B cell (primary cell): ENCODE data around the gene KIAA0825. TPM values are rescaled to one million over a fixed set of nuclear protein-coding genes. Genes with fewer than 3 reads are reported as not detected.

Source experiments
- ATAC-seq: fragments of 200-7000 bp; cut with Tn5 transposase; one replicate; pipeline ENCODE4 v1.10.0; 2021; ENCODE audit warnings: low read depth, mild to moderate bottlenecking, moderate number of reproducible peaks, moderate library complexity
- CTCF ChIA-PET: fragments of 350-600 bp; sonication (Branson Sonifier 250); formaldehyde crosslinking; loops from one replicate; lab custom pipeline; 2021; ENCODE audit warnings: antibody characterized with exemption, inconsistent platforms; lab: Charles Lee
- POLR2A ChIA-PET: fragments of 350-600 bp; sonication (Branson Sonifier 250); formaldehyde crosslinking; loops from one replicate; lab custom pipeline; 2021; ENCODE audit warnings: antibody characterized with exemption; lab: Charles Lee
- DNase-seq: peaks from one replicate; pipeline ENCODE4 v3.0.0; 2013
- H2AFZ ChIP-seq: 2 replicates; pipeline ENCODE4 v1.6.1; 2012; ENCODE audit warnings: mild to moderate bottlenecking, low read depth, low read length; ENCODE audit not compliant: insufficient read depth, poor library complexity, severe bottlenecking
- H3K27ac ChIP-seq, 2 donors: 1 replicate in 1 of 2; 2 replicates in 1 of 2; pipeline ENCODE4 v1.5.1; 2012 to 2013; ENCODE audit warnings: low read length in 2 of 2, mild to moderate bottlenecking in 2 of 2, moderate library complexity in 1 of 2
- H3K27me3 ChIP-seq, 4 experiments: fragments of 200-600 bp in 1 of 4; sonication (generic) in 1 of 4; replicated peaks in 1 of 4; 1 replicate in 2 of 4; 2 replicates in 2 of 4; pipeline versions ENCODE4 v1.6.1 to v1.7.0; 2013 to 2016; ENCODE audit warnings: low read length in 3 of 4, mild to moderate bottlenecking in 2 of 4, mixed read lengths in 1 of 4, moderate library complexity in 1 of 4; ENCODE audit not compliant: insufficient read depth in 4 of 4, control insufficient read depth in 3 of 4; ENCODE audit errors: control extremely low read depth in 1 of 4
- H3K36me3 ChIP-seq, 2 experiments: replicated peaks in 1 of 2; 1 replicate in 1 of 2; 2 replicates in 1 of 2; pipeline versions ENCODE4 v1.6.1 to v1.7.1; 2013; ENCODE audit warnings: low read length in 1 of 2; ENCODE audit not compliant: insufficient read depth in 2 of 2, control insufficient read depth in 1 of 2; ENCODE audit errors: control extremely low read depth in 1 of 2, extremely low read depth in 1 of 2
- H3K4me1 ChIP-seq, 2 donors: fragments of 200-600 bp in 1 of 2; sonication (generic) in 1 of 2; 1 replicate in 1 of 2; 2 replicates in 1 of 2; pipeline versions ENCODE4 v1.5.1 to v1.6.1; 2013 to 2017; ENCODE audit warnings: low read length in 2 of 2; ENCODE audit not compliant: control insufficient read depth in 2 of 2, insufficient read depth in 2 of 2
- H3K4me2 ChIP-seq: replicated peaks from 2 replicates; pipeline ENCODE3; 2012; ENCODE audit warnings: mild to moderate bottlenecking, low read depth, low read length; ENCODE audit not compliant: poor library complexity, severe bottlenecking
- H3K4me3 ChIP-seq, 5 experiments: fragments of 200-600 bp in 1 of 5; sonication (generic) in 1 of 5; 1 replicate in 3 of 5; 2 replicates in 2 of 5; pipeline versions ENCODE4 v1.5.1 to v1.7.0; 2011 to 2016; ENCODE audit warnings: low read length in 4 of 5, mild to moderate bottlenecking in 4 of 5, low read depth in 2 of 5, control low read depth in 1 of 5, moderate library complexity in 1 of 5; ENCODE audit not compliant: insufficient read depth in 1 of 5; ENCODE audit errors: control extremely low read depth in 1 of 5, extremely low read depth in 1 of 5
- H3K79me2 ChIP-seq: fragments of 200-600 bp; sonication (generic); one replicate; pipeline ENCODE4 v1.6.0; 2016; ENCODE audit warnings: low read length; ENCODE audit not compliant: control insufficient read depth, insufficient read depth
- H3K9ac ChIP-seq: fragments of 200-600 bp; sonication (generic); 2 replicates; pipeline ENCODE4 v1.6.1; 2017; ENCODE audit warnings: mild to moderate bottlenecking, low read length, moderate library complexity
- H3K9me3 ChIP-seq, 3 donors: one replicate each; pipeline versions ENCODE4 v1.6.1 to v1.7.1; 2013; ENCODE audit warnings: low read length in 2 of 3; ENCODE audit not compliant: control insufficient read depth in 2 of 3, insufficient read depth in 1 of 3; ENCODE audit errors: control extremely low read depth in 1 of 3
- H4K20me1 ChIP-seq: 2 replicates; pipeline ENCODE4 v1.6.0; 2012; ENCODE audit warnings: mild to moderate bottlenecking, low read length; ENCODE audit not compliant: insufficient read depth, control insufficient read depth, poor library complexity, severe bottlenecking
- H3K27ac Mint-ChIP-seq: one replicate; pipeline ENCODE4 v1.8.0; 2021; ENCODE audit warnings: mixed read lengths
- H3K27me3 Mint-ChIP-seq: one replicate; pipeline ENCODE4 v1.8.0; 2021; ENCODE audit warnings: mixed read lengths
- H3K4me1 Mint-ChIP-seq: one replicate; pipeline ENCODE4 v1.8.0; 2021; ENCODE audit warnings: mixed read lengths
- H3K4me3 Mint-ChIP-seq: one replicate; pipeline ENCODE4 v1.8.0; 2021; ENCODE audit warnings: mixed read lengths
- H3K9me3 Mint-ChIP-seq: one replicate; pipeline ENCODE4 v1.8.0; 2022; ENCODE audit warnings: mixed read lengths; ENCODE audit not compliant: insufficient read depth
- EZH2 ChIP-seq: IDR thresholded peaks from 2 replicates; pipeline ENCODE4 v1.6.1; 2012; ENCODE audit warnings: borderline replicate concordance, low read depth, mild to moderate bottlenecking, moderate library complexity, low read length; ENCODE audit not compliant: insufficient read depth, poor library complexity, severe bottlenecking
- WGBS: methylation state at CpG from one replicate; pipeline ENCODE4 v1.1.5; 2013; ENCODE audit warnings: missing lambda C conversion rate; ENCODE audit not compliant: insufficient coverage; 5-methylcytosine and 5-hydroxymethylcytosine counted together
- intact Hi-C: fragments of 100-400 bp; cut with micrococcal nuclease; formaldehyde crosslinking; loops from one replicate; pipeline ENCODE4 v1.10.0; 2022
- polyA plus RNA-seq: library from polyadenylated mRNA; depleted of rRNA; stranded (reverse); fragments of >200 nt; gene quantifications from 2 replicates; pipeline ENCODE4 v1.2.3, GENCODE V29; 2012
- total RNA-seq, 2 donors: library from RNA; stranded (reverse); fragments of 120-200 nt in 1 of 2; gene quantifications; 1 replicate in 1 of 2; 2 replicates in 1 of 2; pipeline versions ENCODE4 v1.2.3 to v1.2.4, GENCODE V29; 2013 to 2022
- TF ChIP-seq, protein P1 (sequence below): fragments of 200-600 bp; IDR thresholded peaks from one replicate; pipeline ENCODE4 v1.8.0; 2022; ENCODE audit warnings: antibody characterized with exemption, mild to moderate bottlenecking

KIAA0825 gene
- total and polyA plus RNA-seq, 2 donors (not counting 1 experiment from before 2014, with no cell fraction given): 0.43 to 2.7 TPM

DNA sequence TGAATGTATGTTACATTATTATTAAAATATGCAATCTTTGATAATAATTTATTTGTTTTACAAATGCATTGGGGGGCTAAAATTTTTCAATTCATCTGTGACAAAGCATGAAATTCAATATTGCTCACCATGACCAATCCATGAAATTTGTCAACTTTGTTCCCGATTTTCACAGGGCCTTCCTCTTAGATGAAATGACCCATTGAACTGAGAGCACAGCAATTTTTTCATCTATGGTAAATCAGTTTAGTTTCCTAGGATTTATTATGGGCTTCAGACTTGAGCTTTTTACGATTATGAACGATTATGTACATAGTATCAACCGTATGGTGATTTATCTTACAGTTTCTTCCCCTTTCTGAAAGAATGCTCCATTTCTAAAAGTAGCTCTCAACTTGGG, 157.3 kb downstream of the KIAA0825 start:
- H3K4me1 Mint-ChIP-seq: no peaks in the 10 kb centered on the region
- no peaks in the 10 kb centered on the region for H3K4me1 ChIP-seq
- no peaks in the 10 kb centered on the region for H3K79me2 ChIP-seq
- no CpG with 5 or more reads among the region's 4 CpGs for WGBS
- H3K36me3 ChIP-seq: no peaks in the 10 kb centered on the region
- no peak overlapping the region for H3K4me3 ChIP-seq
- H3K9me3 Mint-ChIP-seq: no peaks in the 10 kb centered on the region
- intact Hi-C loops: no loop called here
- H3K9ac ChIP-seq: no peak overlapping the region
- DNase-seq (no peak), ATAC-seq (no peak)
- H3K4me3 Mint-ChIP-seq: no peak overlapping the region
- no peak overlapping the region for H3K27ac Mint-ChIP-seq
- no peaks in the 10 kb centered on the region for H3K27me3 ChIP-seq
- no peaks in the 10 kb centered on the region for H4K20me1 ChIP-seq
- TF ChIP-seq EZH2: no peak
- TF ChIP-seq, protein P1, sequence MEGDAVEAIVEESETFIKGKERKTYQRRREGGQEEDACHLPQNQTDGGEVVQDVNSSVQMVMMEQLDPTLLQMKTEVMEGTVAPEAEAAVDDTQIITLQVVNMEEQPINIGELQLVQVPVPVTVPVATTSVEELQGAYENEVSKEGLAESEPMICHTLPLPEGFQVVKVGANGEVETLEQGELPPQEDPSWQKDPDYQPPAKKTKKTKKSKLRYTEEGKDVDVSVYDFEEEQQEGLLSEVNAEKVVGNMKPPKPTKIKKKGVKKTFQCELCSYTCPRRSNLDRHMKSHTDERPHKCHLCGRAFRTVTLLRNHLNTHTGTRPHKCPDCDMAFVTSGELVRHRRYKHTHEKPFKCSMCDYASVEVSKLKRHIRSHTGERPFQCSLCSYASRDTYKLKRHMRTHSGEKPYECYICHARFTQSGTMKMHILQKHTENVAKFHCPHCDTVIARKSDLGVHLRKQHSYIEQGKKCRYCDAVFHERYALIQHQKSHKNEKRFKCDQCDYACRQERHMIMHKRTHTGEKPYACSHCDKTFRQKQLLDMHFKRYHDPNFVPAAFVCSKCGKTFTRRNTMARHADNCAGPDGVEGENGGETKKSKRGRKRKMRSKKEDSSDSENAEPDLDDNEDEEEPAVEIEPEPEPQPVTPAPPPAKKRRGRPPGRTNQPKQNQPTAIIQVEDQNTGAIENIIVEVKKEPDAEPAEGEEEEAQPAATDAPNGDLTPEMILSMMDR: no peak
- H3K27ac ChIP-seq: no peak overlapping the region
- no peak overlapping the region for H2AFZ ChIP-seq
- H3K4me2 ChIP-seq: no peak overlapping the region
- POLR2A ChIA-PET: no interaction called here
- no peaks in the 10 kb centered on the region for H3K9me3 ChIP-seq
- H3K27me3 Mint-ChIP-seq: no peaks in the 10 kb centered on the region
- CTCF ChIA-PET: no interaction called here

DNA sequence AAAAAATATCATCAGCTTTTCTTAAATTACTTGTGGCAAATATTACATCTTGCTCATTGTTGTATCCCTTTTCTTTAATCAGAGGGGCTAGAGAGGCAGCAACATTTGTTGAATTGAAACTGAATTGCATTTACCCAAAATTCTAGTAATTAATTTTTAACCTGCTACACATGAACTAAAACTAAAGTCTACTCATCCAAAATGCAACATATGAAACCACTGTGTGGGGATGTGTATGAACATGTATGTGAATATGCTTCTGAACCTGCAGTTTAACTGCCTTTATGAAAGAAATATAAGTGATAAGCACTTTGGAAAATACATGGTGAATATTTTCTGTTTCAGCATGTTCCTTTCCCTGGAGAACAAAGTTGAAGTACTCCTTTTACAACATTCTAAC, 158.5 kb downstream of the KIAA0825 start:
- Histone ChIP-seq H3K79me2 (no peaks in the 10 kb centered on the region), H3K4me2 (no peak overlapping the region), H3K4me1 (no peaks in the 10 kb centered on the region), H3K27ac (no peak overlapping the region), H3K27me3 (no peaks in the 10 kb centered on the region), H3K9me3 (no peaks in the 10 kb centered on the region), H3K4me3 (no peak overlapping the region), H3K9ac (no peak overlapping the region), H3K36me3 (no peaks in the 10 kb centered on the region), H2AFZ (no peak overlapping the region), H4K20me1 (no peaks in the 10 kb centered on the region)
- intact Hi-C loops: no loop called here
- Mint-ChIP-seq H3K4me3 (no peak overlapping the region), H3K4me1 (no peaks in the 10 kb centered on the region), H3K27ac (no peak overlapping the region), H3K27me3 (no peaks in the 10 kb centered on the region), H3K9me3 (no peaks in the 10 kb centered on the region)
- CTCF ChIA-PET: no interaction called here
- no peak for DNase-seq
- POLR2A ChIA-PET: no interaction called here
- no peak for TF ChIP-seq EZH2
- TF ChIP-seq, protein P1: no peak
- no peak for ATAC-seq
